Calu3 (cell line): ENCODE measurements around the gene EIF4B. TPM values are rescaled to one million over a fixed set of nuclear protein-coding genes. Genes with fewer than 3 reads are reported as not detected.

Experiments
- BruUV-seq: library from RNA; stranded (reverse); fragments of 400-500 nt; replicated peaks from 2 replicates; lab custom pipeline; 2021; lab: Mats Ljungman, UMichigan
- CTCF ChIA-PET: fragments of 300-600 bp; sonication (Branson Sonifier 250); formaldehyde crosslinking; loops from one replicate; lab custom pipeline; 2022; ENCODE audit warnings: antibody characterized with exemption; lab: Charles Lee
- DNase-seq: peaks from one replicate; pipeline ENCODE4 v3.0.0; 2022
- H3K27ac Mint-ChIP-seq: one replicate; pipeline ENCODE4 v1.8.0; 2022; ENCODE audit warnings: mixed read lengths; ENCODE audit not compliant: unreplicated experiment
- H3K27me3 Mint-ChIP-seq: one replicate; pipeline ENCODE4 v1.8.0; 2022; ENCODE audit warnings: mixed read lengths; ENCODE audit not compliant: unreplicated experiment
- H3K36me3 Mint-ChIP-seq: one replicate; pipeline ENCODE4 v1.8.0; 2022; ENCODE audit warnings: mild to moderate bottlenecking, moderate library complexity, mixed read lengths; ENCODE audit not compliant: insufficient read depth, unreplicated experiment
- H3K4me1 Mint-ChIP-seq: one replicate; pipeline ENCODE4 v1.8.0; 2022; ENCODE audit warnings: mild to moderate bottlenecking, low read depth, mixed read lengths; ENCODE audit not compliant: unreplicated experiment
- H3K4me3 Mint-ChIP-seq: one replicate; pipeline ENCODE4 v1.8.0; 2022; ENCODE audit warnings: mild to moderate bottlenecking, low read depth, moderate library complexity, mixed read lengths; ENCODE audit not compliant: unreplicated experiment
- H3K9me3 Mint-ChIP-seq: one replicate; pipeline ENCODE4 v1.8.0; 2022; ENCODE audit warnings: low read depth, mixed read lengths; ENCODE audit not compliant: unreplicated experiment
- CTCF ChIP-seq: fragments of 200-600 bp; IDR thresholded peaks from one replicate; pipeline ENCODE4 v1.8.0; 2022; ENCODE audit warnings: antibody characterized with exemption; ENCODE audit not compliant: unreplicated experiment
- intact Hi-C: fragments of 100-400 bp; cut with micrococcal nuclease; formaldehyde crosslinking; loops from one replicate; pipeline ENCODE4 v1.10.0; 2022; ENCODE audit not compliant: unreplicated experiment
- total RNA-seq: library from RNA; stranded (reverse); gene quantifications from 2 replicates; pipeline ENCODE4 v1.2.3, GENCODE V29; 2022

Gene EIF4B
- total RNA-seq, 1 experiment from 2014 or later = 272 TPM

GRCh38 chr12:53062977-53063707 is 56.9 kb downstream of the EIF4B start:
- DNase-seq = no peak
- CTCF ChIA-PET = interaction anchor here (1.6 kb wide), 1 partner anchor 8 kb away, joined by 3 read pairs; no protein-coding TSS in a partner anchor

GRCh38 chr12:53063708-53064612 is 57.7 kb downstream of the EIF4B start:
- no TSS peak for BruUV-seq
- TF ChIP-seq CTCF = no peak
- H3K27ac Mint-ChIP-seq = no peak overlapping the region

More at GRCh38 chr12:53062977-53063707, 56.9 kb downstream of the EIF4B start:
- intact Hi-C loops = no loop called here
- H3K27me3 Mint-ChIP-seq = peaks cover 4% of the 10 kb centered on the region
- no TSS peak for BruUV-seq
- H3K4me3 Mint-ChIP-seq = no peak overlapping the region
- no peaks in the 10 kb centered on the region for H3K9me3 Mint-ChIP-seq
- no peak overlapping the region for H3K27ac Mint-ChIP-seq
- H3K4me1 Mint-ChIP-seq = peaks cover 24% of the 10 kb centered on the region
- no peak for TF ChIP-seq CTCF
- peaks cover 23% of the 10 kb centered on the region for H3K36me3 Mint-ChIP-seq

GRCh38 chr12:53064613-53065436 is 58.6 kb downstream of the EIF4B start:
- no peak for TF ChIP-seq CTCF
- intact Hi-C loops = loop anchor here (5.0 kb wide), 1 partner anchor 127 kb away; no protein-coding TSS in a partner anchor
- no TSS peak for BruUV-seq
- H3K4me1 Mint-ChIP-seq = peaks cover 24% of the 10 kb centered on the region
- H3K9me3 Mint-ChIP-seq = no peaks in the 10 kb centered on the region
- H3K36me3 Mint-ChIP-seq = peaks cover 23% of the 10 kb centered on the region
- H3K27ac Mint-ChIP-seq = no peak overlapping the region
- no peak overlapping the region for H3K4me3 Mint-ChIP-seq
- CTCF ChIA-PET = interaction anchor here (1.3 to 2.1 kb wide), 5 partner anchors 10 to 133 kb away, joined by 3 to 39 read pairs (median 9); partner anchors contain the start of genes IGFBP6, SOAT2 and SPRYD3
- DNase-seq = no peak
- no peaks in the 10 kb centered on the region for H3K27me3 Mint-ChIP-seq

More at GRCh38 chr12:53063708-53064612, 57.7 kb downstream of the EIF4B start:
- Mint-ChIP-seq H3K4me1 (peaks cover 24% of the 10 kb centered on the region), H3K9me3 (no peaks in the 10 kb centered on the region), H3K4me3 (no peak overlapping the region), H3K36me3 (peaks cover 23% of the 10 kb centered on the region), H3K27me3 (no peaks in the 10 kb centered on the region)
- CTCF ChIA-PET = interaction anchor here (1.6 kb wide), 1 partner anchor 9 kb away, joined by 3 read pairs; no protein-coding TSS in a partner anchor
- no peak for DNase-seq
- intact Hi-C loops = no loop called here
